ENCODE results near the gene SLC16A6. TPM values are rescaled to one million over a fixed set of nuclear protein-coding genes. Genes with fewer than 3 reads are reported as not detected.

SLC16A6 gene
- total RNA-seq, 1 experiment from 2014 or later, result 4.8 TPM

GRCh38 chr17:68320311-68320865, 29.5 kb upstream of the SLC16A6 start:
- ChIA-PET RAD21 (ENCODE audit: low non-redundant PET in 1 of 2, low total read pairs in 2 of 2, uncharacterized antibody in 2 of 2, unreplicated experiment in 2 of 2) (no interaction called here), POLR2A (no interaction called here), CTCF (no interaction called here)
- no peaks in the 10 kb centered on the region for H4K20me1 ChIP-seq (ENCODE audit: insufficient read depth)
- H3K9me3 ChIP-seq (ENCODE audit: control insufficient read depth in 1 of 2, insufficient read depth in 1 of 2, low read depth in 1 of 2, low read length in 2 of 2), result no peaks in the 10 kb centered on the region
- TF ChIP-seq TCF7L2 (IDR thresholded peaks at IDR 0.05; ENCODE audit: borderline replicate concordance, extremely low read depth, insufficient read depth, insufficient read length) (no peak), EZH2phosphoT487 (IDR thresholded peaks at IDR 0.05; ENCODE audit: borderline replicate concordance) (no peak), ZNF274 (IDR thresholded peaks at IDR 0.05; ENCODE audit: low read depth, low read length) (no peak), POLR2A (IDR thresholded peaks at IDR 0.05; ENCODE audit: borderline replicate concordance, extremely low read depth, insufficient read depth, insufficient read length) (no peak), CEBPB (IDR thresholded peaks at IDR 0.05; ENCODE audit: low read depth) (no peak), POLR2AphosphoS5 (IDR thresholded peaks at IDR 0.05; ENCODE audit: low read depth, low read length) (no peak), ELF1 (IDR thresholded peaks at IDR 0.05; ENCODE audit: borderline replicate concordance, low read depth) (no peak), EGR1 (IDR thresholded peaks at IDR 0.05; ENCODE audit: low read depth) (no peak), REST (IDR thresholded peaks at IDR 0.05; ENCODE audit: low read depth) (no peak), CBX3 (IDR thresholded peaks at IDR 0.05; ENCODE audit: low read depth) (no peak)
- no peak for DNase-seq (ENCODE audit: low read depth, low spot score)
- BruUV-seq (replicated peaks), result no TSS peak
- H3K4me2 ChIP-seq (ENCODE audit: low read length), result no peak overlapping the region
- H3K36me3 ChIP-seq (ENCODE audit: control insufficient read depth in 1 of 2, insufficient read depth in 2 of 2, low read length in 2 of 2), result no peaks in the 10 kb centered on the region
- no peak overlapping the region for H3K9ac ChIP-seq (ENCODE audit: low read length)
- H3K27me3 ChIP-seq (ENCODE audit: insufficient read depth, low read length), result no peaks in the 10 kb centered on the region
- ATAC-seq, result no peak
- H2AFZ ChIP-seq (ENCODE audit: low read depth, low read length, poor library complexity, severe bottlenecking), result no peak overlapping the region
- peaks cover 15 to 25% of the 10 kb centered on the region in 2 experiments for H3K4me1 ChIP-seq (ENCODE audit: control insufficient read depth in 1 of 2, insufficient read depth in 2 of 2, low read length in 2 of 2)
- intact Hi-C loops (cut with micrococcal nuclease), result no loop called here
- H3K27ac ChIP-seq (ENCODE audit: low read depth, low read length), result no peak overlapping the region
- no peaks in the 10 kb centered on the region for H3K79me2 ChIP-seq (ENCODE audit: insufficient read depth, low read length)
- no peaks in the 10 kb centered on the region for H3K9me2 ChIP-seq (ENCODE audit: insufficient read depth)
- H3K4me3 ChIP-seq (replicated peaks in 1 of 2; ENCODE audit: low read depth in 1 of 2, low read length in 2 of 2), result no peak overlapping the region
